Measurements from ENCODE around the gene GNL2. TPM values are rescaled to one million over a fixed set of nuclear protein-coding genes. Genes with fewer than 3 reads are reported as not detected.

GNL2 gene
- total and polyA plus RNA-seq, 8 donors = 42.6 to 152 (median 79.4) TPM; not detected in 1

- H3K4me3 ChIP-seq = no peak overlapping the region
- peaks cover 13 to 26% (median 24%) of the 10 kb centered on the region in 4 donors for H3K4me1 ChIP-seq
- no peak for DNase-seq
- no peaks in the 10 kb centered on the region for H3K27me3 ChIP-seq
- WGBS, 5 donors = 86 to 95% (median 90%) methylated on average over 6 to 7 of the region's 7 CpGs
- intact Hi-C loops (cut with DNase I; ENCODE audit: low total_unique reads) = no loop called here
- no peaks in the 10 kb centered on the region for H3K9me3 ChIP-seq
- TF ChIP-seq POLR2AphosphoS5 (IDR thresholded peaks at IDR 0.05) (no peak), EP300 (IDR thresholded peaks at IDR 0.05) (no peak), POLR2A (IDR thresholded peaks at IDR 0.05) (no peak)
- TF ChIP-seq, protein P1, sequence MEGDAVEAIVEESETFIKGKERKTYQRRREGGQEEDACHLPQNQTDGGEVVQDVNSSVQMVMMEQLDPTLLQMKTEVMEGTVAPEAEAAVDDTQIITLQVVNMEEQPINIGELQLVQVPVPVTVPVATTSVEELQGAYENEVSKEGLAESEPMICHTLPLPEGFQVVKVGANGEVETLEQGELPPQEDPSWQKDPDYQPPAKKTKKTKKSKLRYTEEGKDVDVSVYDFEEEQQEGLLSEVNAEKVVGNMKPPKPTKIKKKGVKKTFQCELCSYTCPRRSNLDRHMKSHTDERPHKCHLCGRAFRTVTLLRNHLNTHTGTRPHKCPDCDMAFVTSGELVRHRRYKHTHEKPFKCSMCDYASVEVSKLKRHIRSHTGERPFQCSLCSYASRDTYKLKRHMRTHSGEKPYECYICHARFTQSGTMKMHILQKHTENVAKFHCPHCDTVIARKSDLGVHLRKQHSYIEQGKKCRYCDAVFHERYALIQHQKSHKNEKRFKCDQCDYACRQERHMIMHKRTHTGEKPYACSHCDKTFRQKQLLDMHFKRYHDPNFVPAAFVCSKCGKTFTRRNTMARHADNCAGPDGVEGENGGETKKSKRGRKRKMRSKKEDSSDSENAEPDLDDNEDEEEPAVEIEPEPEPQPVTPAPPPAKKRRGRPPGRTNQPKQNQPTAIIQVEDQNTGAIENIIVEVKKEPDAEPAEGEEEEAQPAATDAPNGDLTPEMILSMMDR (IDR thresholded peaks at IDR 0.05) = no peak
- peaks cover 4 to 46% (median 30%) of the 10 kb centered on the region in 4 donors for H3K36me3 ChIP-seq
- no peak overlapping the region for H3K27ac ChIP-seq
Observed at GRCh38 chr1:37559080-37559479, 36.7 kb downstream of the GNL2 start.

GRCh38 chr1:37558411-37558810 is 37.3 kb downstream of the GNL2 start:
- TF ChIP-seq POLR2A (IDR thresholded peaks at IDR 0.05) = no peak
- TF ChIP-seq, protein P1 (IDR thresholded peaks at IDR 0.05) = no peak
- TF ChIP-seq EP300 (IDR thresholded peaks at IDR 0.05) = no peak
- TF ChIP-seq POLR2AphosphoS5 (IDR thresholded peaks at IDR 0.05) = no peak
- Histone ChIP-seq H3K27ac (no peak overlapping the region), H3K9me3 (no peaks in the 10 kb centered on the region), H3K4me1 (peaks cover 16 to 28% (median 24%) of the 10 kb centered on the region in 4 donors), H3K27me3 (no peaks in the 10 kb centered on the region), H3K4me3 (no peak overlapping the region), H3K36me3 (peaks cover 4 to 39% (median 23%) of the 10 kb centered on the region in 4 donors)
- intact Hi-C loops (cut with DNase I; ENCODE audit: low total_unique reads) = no loop called here
- 80 to 93% (median 89%) methylated on average over 1 of the region's 1 CpG for WGBS, 5 donors
- DNase-seq = no peak

GRCh38 chr1:37557402-37557801 is 38.3 kb downstream of the GNL2 start:
- TF ChIP-seq POLR2A (IDR thresholded peaks at IDR 0.05) (no peak), EP300 (IDR thresholded peaks at IDR 0.05) (no peak), POLR2AphosphoS5 (IDR thresholded peaks at IDR 0.05) (no peak)
- peak in 1 of 2 donors; percentile 15 for DNase-seq
- Histone ChIP-seq H3K27ac (peak overlapping the region in 4 of 5 donors; percentile 43 to 75 (median 64)), H3K36me3 (peaks cover 2 to 32% (median 15%) of the 10 kb centered on the region in 4 donors), H3K4me1 (peaks cover 26 to 38% (median 34%) of the 10 kb centered on the region in 4 donors), H3K4me3 (peak overlapping the region; percentile 42 to 60 (median 50)), H3K27me3 (no peaks in the 10 kb centered on the region), H3K9me3 (no peaks in the 10 kb centered on the region)
- intact Hi-C loops (cut with DNase I; ENCODE audit: low total_unique reads) = no loop called here
- 61 to 79% (median 76%) methylated on average over 2 to 3 of the region's 3 CpGs for WGBS, 5 donors

DNA sequence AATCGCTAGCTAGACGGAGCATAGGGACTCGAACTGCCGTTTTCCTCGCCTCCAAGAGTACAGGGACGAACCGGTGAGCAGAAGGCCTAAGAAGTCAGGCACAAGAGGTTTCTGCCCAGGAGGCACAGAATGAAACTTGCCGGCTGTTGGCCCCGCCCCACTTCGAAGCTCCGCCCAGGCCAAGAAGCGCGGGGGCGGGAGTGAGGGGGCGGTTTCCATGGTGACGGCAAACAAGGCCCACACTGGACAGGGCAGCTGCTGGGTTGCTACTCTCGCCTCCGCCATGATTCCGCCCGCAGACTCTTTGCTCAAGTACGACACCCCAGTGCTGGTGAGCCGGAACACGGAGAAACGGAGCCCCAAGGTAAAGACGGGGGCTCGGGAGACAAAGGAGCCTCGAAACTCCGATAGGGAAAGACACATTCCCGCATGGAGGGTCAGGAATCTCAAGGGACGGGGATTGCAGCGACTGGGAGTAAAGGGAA is 39.0 kb downstream of the GNL2 start, which contains the start of gene DNALI1:
TSS of gene DNALI1 (plus strand) at position 229 of the 485 bp plus-strand sequence. CDS start at position 284, 55 bp downstream.
- TF ChIP-seq, protein P1 (IDR thresholded peaks at IDR 0.05) = no peak
- no peak for TF ChIP-seq EP300 (IDR thresholded peaks at IDR 0.05)
- peak in 2 of 3 donors; percentile 55 to 67 for TF ChIP-seq POLR2AphosphoS5 (IDR thresholded peaks at IDR 0.05)
- TF ChIP-seq POLR2A (IDR thresholded peaks at IDR 0.05) = no peak
- Histone ChIP-seq H3K36me3 (peaks cover 0 to 32% (median 15%) of the 10 kb centered on the region in 4 donors), H3K4me1 (peaks cover 28 to 45% (median 40%) of the 10 kb centered on the region in 4 donors), H3K27me3 (no peaks in the 10 kb centered on the region), H3K9me3 (no peaks in the 10 kb centered on the region), H3K4me3 (peak within 1 kb of the TSS; percentile 42 to 60 (median 50)), H3K27ac (peak within 1 kb of the TSS; percentile 22 to 75 (median 54))
- DNase-seq = peak; percentile 93 to 96
- intact Hi-C loops (cut with DNase I; ENCODE audit: low total_unique reads) = no loop called here
- 5 to 14% (median 10%) methylated on average over 26 to 31 of the region's 31 CpGs for WGBS, 5 donors

Data from stomach (tissue), 9 donors.